ENCODE data around the gene NFXL1. TPM values are rescaled to one million over a fixed set of nuclear protein-coding genes. Genes with fewer than 3 reads are reported as not detected.

NFXL1 gene
- total RNA-seq, 1 donor from 2014 or later = 30.3 TPM

DNA sequence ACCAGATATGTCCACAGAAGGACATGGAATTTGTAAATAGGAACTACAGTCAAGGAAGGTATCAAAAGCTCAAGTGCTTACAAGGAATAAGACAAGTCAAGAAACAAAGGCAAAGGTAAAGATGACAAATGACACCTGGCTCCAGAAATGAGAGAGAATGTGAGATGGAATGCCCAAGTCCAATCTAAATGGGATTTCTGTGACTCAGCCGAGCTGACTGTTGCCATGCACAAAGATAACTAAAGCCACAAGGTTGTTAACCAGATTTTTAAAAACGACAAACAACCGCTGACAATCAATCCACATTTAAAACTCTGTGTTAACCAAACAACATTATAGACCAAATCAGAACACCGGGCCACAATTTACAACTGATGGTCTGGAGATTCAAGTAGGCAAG, 1.1 kb downstream of the NFXL1 start:
- Mint-ChIP-seq H3K36me3 (peaks cover 16% of the 10 kb centered on the region), H3K4me3 (peak overlapping the region; percentile 98), H3K27ac (peak overlapping the region; percentile 98), H3K4me1 (peaks cover 33% of the 10 kb centered on the region), H3K27me3 (ENCODE audit: low read depth) (no peaks in the 10 kb centered on the region), H3K9me3 (peaks cover 8% of the 10 kb centered on the region)
- no peak for DNase-seq (ENCODE audit: low spot score in 2 of 2, unreplicated experiment in 2 of 2)
- TF ChIP-seq, protein P1, sequence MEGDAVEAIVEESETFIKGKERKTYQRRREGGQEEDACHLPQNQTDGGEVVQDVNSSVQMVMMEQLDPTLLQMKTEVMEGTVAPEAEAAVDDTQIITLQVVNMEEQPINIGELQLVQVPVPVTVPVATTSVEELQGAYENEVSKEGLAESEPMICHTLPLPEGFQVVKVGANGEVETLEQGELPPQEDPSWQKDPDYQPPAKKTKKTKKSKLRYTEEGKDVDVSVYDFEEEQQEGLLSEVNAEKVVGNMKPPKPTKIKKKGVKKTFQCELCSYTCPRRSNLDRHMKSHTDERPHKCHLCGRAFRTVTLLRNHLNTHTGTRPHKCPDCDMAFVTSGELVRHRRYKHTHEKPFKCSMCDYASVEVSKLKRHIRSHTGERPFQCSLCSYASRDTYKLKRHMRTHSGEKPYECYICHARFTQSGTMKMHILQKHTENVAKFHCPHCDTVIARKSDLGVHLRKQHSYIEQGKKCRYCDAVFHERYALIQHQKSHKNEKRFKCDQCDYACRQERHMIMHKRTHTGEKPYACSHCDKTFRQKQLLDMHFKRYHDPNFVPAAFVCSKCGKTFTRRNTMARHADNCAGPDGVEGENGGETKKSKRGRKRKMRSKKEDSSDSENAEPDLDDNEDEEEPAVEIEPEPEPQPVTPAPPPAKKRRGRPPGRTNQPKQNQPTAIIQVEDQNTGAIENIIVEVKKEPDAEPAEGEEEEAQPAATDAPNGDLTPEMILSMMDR (IDR thresholded peaks at IDR 0.05; ENCODE audit: unreplicated experiment) = no peak

DNA sequence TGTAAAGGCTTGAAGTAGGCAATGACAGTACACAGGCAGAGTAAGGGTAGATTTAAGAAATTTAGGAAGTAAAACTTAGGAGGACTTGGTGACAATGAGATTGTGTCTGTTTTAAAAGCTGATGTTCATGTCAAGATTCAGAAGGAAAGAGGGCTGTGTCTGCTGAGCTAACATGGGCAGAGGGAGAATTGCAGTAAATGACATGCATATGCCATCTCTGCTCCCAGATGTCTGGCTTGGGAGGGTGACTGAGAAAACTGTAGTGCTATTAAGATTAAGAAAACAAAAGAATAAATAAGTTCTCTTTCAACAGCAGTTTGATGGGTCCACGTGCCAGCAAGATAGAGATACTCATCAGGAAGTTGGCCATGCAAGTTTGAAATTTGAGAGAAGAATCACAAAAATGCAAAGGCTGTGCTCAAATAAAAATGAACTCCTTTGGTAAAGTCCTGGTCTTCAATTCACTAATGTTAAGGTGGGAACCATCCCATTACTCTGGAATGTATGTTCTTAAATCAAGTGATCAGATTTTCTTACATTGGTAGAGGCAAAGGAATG, 7.2 kb downstream of the NFXL1 start:
- TF ChIP-seq, protein P1 (IDR thresholded peaks at IDR 0.05; ENCODE audit: unreplicated experiment) = no peak
- Mint-ChIP-seq H3K4me1 (peaks cover 26% of the 10 kb centered on the region), H3K4me3 (no peak overlapping the region), H3K9me3 (no peaks in the 10 kb centered on the region), H3K36me3 (peaks cover 27% of the 10 kb centered on the region), H3K27me3 (ENCODE audit: low read depth) (no peaks in the 10 kb centered on the region), H3K27ac (no peak overlapping the region)
- DNase-seq (ENCODE audit: low spot score in 2 of 2, unreplicated experiment in 2 of 2) = no peak

DNA sequence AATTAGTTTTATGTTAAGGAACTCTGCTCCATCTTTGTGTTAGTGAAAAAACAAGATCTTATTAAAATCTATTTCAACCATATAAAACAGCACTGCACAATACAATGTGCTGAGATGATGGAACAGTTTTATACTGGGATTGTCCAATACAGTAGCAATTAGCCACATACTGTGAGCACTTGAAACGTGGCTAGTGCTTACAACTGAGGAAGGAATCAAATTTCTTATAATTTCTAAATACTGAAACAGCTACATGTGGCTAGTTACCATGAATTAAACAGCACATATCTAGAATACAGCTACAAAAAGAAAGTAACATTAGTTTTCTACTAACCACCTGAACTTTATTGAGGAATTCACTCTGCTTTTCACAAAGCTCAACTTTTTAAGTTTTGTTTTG, 14.7 kb downstream of the NFXL1 start:
- no peak overlapping the region for H3K27ac Mint-ChIP-seq
- DNase-seq (ENCODE audit: low spot score in 2 of 2, unreplicated experiment in 2 of 2) = no peak
- no peaks in the 10 kb centered on the region for H3K4me1 Mint-ChIP-seq
- H3K27me3 Mint-ChIP-seq (ENCODE audit: low read depth) = no peaks in the 10 kb centered on the region
- peaks cover 30% of the 10 kb centered on the region for H3K36me3 Mint-ChIP-seq
- no peaks in the 10 kb centered on the region for H3K9me3 Mint-ChIP-seq
- no peak overlapping the region for H3K4me3 Mint-ChIP-seq
- TF ChIP-seq, protein P1 (IDR thresholded peaks at IDR 0.05; ENCODE audit: unreplicated experiment) = no peak

DNA sequence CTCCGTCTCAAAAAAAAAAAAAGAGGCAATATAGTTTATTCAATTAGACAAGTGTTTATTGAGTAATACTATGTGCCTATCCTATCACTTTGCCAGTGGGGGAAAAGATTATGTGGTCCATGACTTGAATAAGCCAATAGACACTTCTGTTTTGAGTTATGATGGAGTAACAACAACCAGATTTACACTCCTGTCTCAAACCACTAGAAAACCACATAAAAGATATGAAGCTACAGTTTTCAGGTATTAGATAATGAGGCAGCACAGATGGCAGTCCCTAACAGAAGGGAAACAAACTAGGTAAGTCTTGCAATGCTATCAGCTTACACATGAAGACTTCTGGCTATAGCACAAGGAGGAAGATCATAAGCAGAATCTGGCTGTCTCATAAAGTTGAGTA, 22.5 kb downstream of the NFXL1 start:
- no peaks in the 10 kb centered on the region for H3K4me1 Mint-ChIP-seq
- H3K9me3 Mint-ChIP-seq = peaks cover 3% of the 10 kb centered on the region
- DNase-seq (ENCODE audit: low spot score in 2 of 2, unreplicated experiment in 2 of 2) = no peak
- TF ChIP-seq, protein P1 (IDR thresholded peaks at IDR 0.05; ENCODE audit: unreplicated experiment) = no peak
- peaks cover 40% of the 10 kb centered on the region for H3K36me3 Mint-ChIP-seq
- no peaks in the 10 kb centered on the region for H3K27me3 Mint-ChIP-seq (ENCODE audit: low read depth)
- H3K4me3 Mint-ChIP-seq = no peak overlapping the region
- no peak overlapping the region for H3K27ac Mint-ChIP-seq

DNA sequence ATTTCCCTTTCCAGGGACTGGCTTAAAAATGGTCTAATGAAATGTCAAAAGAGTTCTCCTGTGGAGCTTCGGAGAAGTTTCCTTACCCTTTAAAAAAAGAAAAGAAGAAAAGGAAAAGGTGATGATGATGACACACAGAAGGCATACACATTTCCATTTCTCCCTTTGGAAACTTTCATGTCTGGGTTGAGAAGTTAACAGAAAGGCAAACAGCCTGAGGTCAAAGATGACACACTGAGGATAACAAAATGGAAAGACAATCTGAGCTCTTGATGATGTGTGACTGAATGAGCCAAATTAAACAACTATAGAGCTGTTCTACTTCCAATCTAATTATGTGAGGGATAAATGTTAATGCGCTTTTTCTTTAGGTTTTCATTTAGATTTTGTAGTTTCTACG, 32.2 kb downstream of the NFXL1 start:
- Mint-ChIP-seq H3K4me1 (peaks cover 2% of the 10 kb centered on the region), H3K4me3 (no peak overlapping the region), H3K27me3 (ENCODE audit: low read depth) (no peaks in the 10 kb centered on the region), H3K36me3 (peaks cover 42% of the 10 kb centered on the region), H3K27ac (no peak overlapping the region), H3K9me3 (no peaks in the 10 kb centered on the region)
- TF ChIP-seq, protein P1 (IDR thresholded peaks at IDR 0.05; ENCODE audit: unreplicated experiment) = no peak
- DNase-seq (ENCODE audit: low spot score in 2 of 2, unreplicated experiment in 2 of 2) = no peak

DNA sequence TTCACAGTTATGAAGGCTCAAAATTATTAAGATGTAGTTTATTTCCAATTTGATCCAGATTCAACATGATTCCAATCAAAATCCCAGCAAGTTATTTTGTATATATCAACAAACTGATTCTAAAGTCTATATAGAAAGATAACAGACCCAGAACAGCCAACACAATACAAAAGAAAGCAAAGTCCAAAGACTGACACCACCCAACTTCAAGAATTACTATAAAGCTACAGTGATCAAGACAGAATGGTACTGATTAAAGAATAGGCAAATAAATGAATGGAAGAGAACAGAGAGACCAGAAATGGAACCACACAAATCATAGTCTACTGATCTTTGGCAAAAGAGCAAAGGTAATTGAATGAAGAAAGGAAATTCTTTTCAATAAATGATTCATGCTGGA, 34.9 kb downstream of the NFXL1 start:
- no peak overlapping the region for H3K27ac Mint-ChIP-seq
- H3K4me3 Mint-ChIP-seq = no peak overlapping the region
- no peak for DNase-seq (ENCODE audit: low spot score in 2 of 2, unreplicated experiment in 2 of 2)
- H3K36me3 Mint-ChIP-seq = peaks cover 57% of the 10 kb centered on the region
- no peaks in the 10 kb centered on the region for H3K27me3 Mint-ChIP-seq (ENCODE audit: low read depth)
- H3K9me3 Mint-ChIP-seq = peaks cover 2% of the 10 kb centered on the region
- peaks cover 9% of the 10 kb centered on the region for H3K4me1 Mint-ChIP-seq
- TF ChIP-seq, protein P1 (IDR thresholded peaks at IDR 0.05; ENCODE audit: unreplicated experiment) = no peak

All from mesothelial cell of epicardium (in vitro differentiated cells).